HCT116 (cell line): ENCODE measurements around the gene CD33. TPM values are rescaled to one million over a fixed set of nuclear protein-coding genes. Genes with fewer than 3 reads are reported as not detected.

Experiments used
- ATAC-seq: fragments of 200-7000 bp; cut with Tn5 transposase; 2 replicates; pipeline ENCODE4 v1.9.1; 2020; ENCODE audit warnings: mild to moderate bottlenecking, moderate library complexity
- BruUV-seq: library from RNA; stranded (reverse); fragments of 400-500 nt; replicated peaks from 2 replicates; lab custom pipeline; 2021; lab: Mats Ljungman, UMichigan
- CTCF ChIA-PET: fragments of 300-600 bp; sonication (Branson Sonifier 250); formaldehyde crosslinking; loops from one replicate; lab custom pipeline; 2021; ENCODE audit warnings: antibody characterized with exemption; lab: Charles Lee
- POLR2A ChIA-PET: fragments of 300-600, 350-600 bp; sonication (Branson Sonifier 250); formaldehyde crosslinking; loops from one replicate; lab custom pipeline; 2021; ENCODE audit warnings: antibody characterized with exemption; lab: Charles Lee
- RAD21 ChIA-PET, 2 experiments: fragments of 300-600 bp; sonication (Branson Sonifier 250); formaldehyde crosslinking; loops; one replicate each; lab custom pipeline; 2023; ENCODE audit warnings: low total read pairs in 2 of 2; ENCODE audit not compliant: uncharacterized antibody in 2 of 2, unreplicated experiment in 2 of 2, low non-redundant PET in 1 of 2; lab: Charles Lee
- DNase-seq: peaks from one replicate; pipeline ENCODE4 v3.0.0-alpha.2; 2010; ENCODE audit warnings: low read depth, low spot score
- H2AFZ ChIP-seq: fragments of 200-600 bp; shearing (Covaris generic), sonication (generic); 2 replicates; pipeline ENCODE4 v1.6.1; 2017; ENCODE audit warnings: low read depth, mixed run types, mixed read lengths, antibody characterized with exemption, low read length; ENCODE audit not compliant: poor library complexity, severe bottlenecking
- H3K27ac ChIP-seq: 2 replicates; pipeline ENCODE4 v1.5.1; 2012; ENCODE audit warnings: low read depth, low read length
- H3K27me3 ChIP-seq: fragments of 200-600 bp; sonication (generic); 2 replicates; pipeline ENCODE4 v1.6.1; 2016; ENCODE audit warnings: mixed run types, low read length, mixed read lengths; ENCODE audit not compliant: insufficient read depth
- H3K36me3 ChIP-seq, 2 experiments: fragments of 200-500 bp in 1 of 2; fragments of 200-600 bp in 1 of 2; sonication (Bioruptor generic) in 1 of 2; sonication (generic) in 1 of 2; 2 replicates each; pipeline versions ENCODE4 v1.5.1 to v1.6.1; 2014 to 2016; ENCODE audit warnings: low read length in 2 of 2, inconsistent platforms in 1 of 2, mixed read lengths in 1 of 2, mixed run types in 1 of 2; ENCODE audit not compliant: insufficient read depth in 2 of 2, control insufficient read depth in 1 of 2
- H3K4me1 ChIP-seq, 2 experiments: fragments of 200-600 bp in 1 of 2; sonication (generic) in 1 of 2; 2 replicates each; pipeline versions ENCODE4 v1.5.1 to v1.6.1; 2012 to 2017; ENCODE audit warnings: low read length in 2 of 2, inconsistent platforms in 1 of 2, mild to moderate bottlenecking in 1 of 2, mixed read lengths in 1 of 2, mixed run types in 1 of 2, moderate library complexity in 1 of 2; ENCODE audit not compliant: insufficient read depth in 2 of 2, control insufficient read depth in 1 of 2
- H3K4me2 ChIP-seq: fragments of 200-600 bp; sonication (generic); 2 replicates; pipeline ENCODE4 v1.6.1; 2017; ENCODE audit warnings: mixed run types, low read length, mixed read lengths
- H3K4me3 ChIP-seq, 2 experiments: fragments of 200-600 bp in 1 of 2; sonication (generic) in 1 of 2; replicated peaks in 1 of 2; 2 replicates each; pipeline ENCODE4 v1.5.1; 2011 to 2016; ENCODE audit warnings: low read length in 2 of 2, control low read depth in 1 of 2, low read depth in 1 of 2, mild to moderate bottlenecking in 1 of 2, mixed read lengths in 1 of 2, mixed run types in 1 of 2
- H3K79me2 ChIP-seq: fragments of 200-600 bp; sonication (generic); 2 replicates; pipeline ENCODE4 v1.6.1; 2017; ENCODE audit warnings: mild to moderate bottlenecking, mixed run types, low read length, moderate library complexity, mixed read lengths; ENCODE audit not compliant: insufficient read depth
- H3K9ac ChIP-seq: fragments of 200-600 bp; sonication (generic); 2 replicates; pipeline ENCODE4 v1.6.1; 2016; ENCODE audit warnings: low read length, mixed read lengths
- H3K9me2 ChIP-seq: fragments of 200-600 bp; sonication (generic), shearing (Covaris generic); 2 replicates; pipeline ENCODE4 v1.6.1; 2017; ENCODE audit warnings: mixed run types, mild to moderate bottlenecking, moderate library complexity; ENCODE audit not compliant: insufficient read depth
- H3K9me3 ChIP-seq, 2 experiments: fragments of 200-500 bp in 1 of 2; fragments of 200-600 bp in 1 of 2; sonication (Bioruptor generic) in 1 of 2; sonication (generic) in 1 of 2; 2 replicates each; pipeline ENCODE4 v1.6.1; 2014 to 2017; ENCODE audit warnings: low read length in 2 of 2, mixed read lengths in 2 of 2, inconsistent platforms in 1 of 2, low read depth in 1 of 2, mild to moderate bottlenecking in 1 of 2, mixed run types in 1 of 2, moderate library complexity in 1 of 2; ENCODE audit not compliant: control insufficient read depth in 1 of 2, insufficient read depth in 1 of 2
- H4K20me1 ChIP-seq: fragments of 200-600 bp; sonication (generic), shearing (Covaris generic); 2 replicates; pipeline ENCODE4 v1.6.1; 2017; ENCODE audit warnings: mixed run types, mild to moderate bottlenecking, moderate library complexity; ENCODE audit not compliant: insufficient read depth
- ATF3 ChIP-seq: IDR thresholded peaks from 2 replicates; pipeline ENCODE4 v1.6.1; 2012
- CBX3 ChIP-seq: IDR thresholded peaks from 2 replicates; pipeline ENCODE4 v1.6.1; 2012; ENCODE audit warnings: low read depth
- CEBPB ChIP-seq: IDR thresholded peaks from 2 replicates; pipeline ENCODE4 v1.6.1; 2012; ENCODE audit warnings: low read depth
- CTCF ChIP-seq, 3 experiments: fragments of 200-600 bp in 1 of 3; sonication (generic) in 1 of 3; IDR thresholded peaks in 2 of 3; conservative IDR thresholded peaks in 1 of 3; 2 replicates each; pipeline ENCODE4 v1.5.1; 2012 to 2017; ENCODE audit warnings: low read depth in 2 of 3, low read length in 2 of 3, antibody characterized with exemption in 1 of 3, borderline replicate concordance in 1 of 3, control low read depth in 1 of 3, mild to moderate bottlenecking in 1 of 3, mixed read lengths in 1 of 3, mixed run types in 1 of 3, moderate library complexity in 1 of 3; ENCODE audit not compliant: insufficient read depth in 1 of 3
- EGR1 ChIP-seq: IDR thresholded peaks from 2 replicates; pipeline ENCODE4 v1.6.1; 2012; ENCODE audit warnings: low read depth
- ELF1 ChIP-seq: IDR thresholded peaks from 2 replicates; pipeline ENCODE4 v1.6.1; 2012; ENCODE audit warnings: low read depth, borderline replicate concordance
- EZH2 ChIP-seq: fragments of 200-600 bp; sonication (generic); IDR thresholded peaks from 2 replicates; pipeline ENCODE4 v1.6.1; 2017; ENCODE audit warnings: antibody characterized with exemption, mixed run types
- EZH2phosphoT487 ChIP-seq: fragments of 200-600 bp; IDR thresholded peaks from 2 replicates; pipeline ENCODE4 v1.6.1; 2018; ENCODE audit warnings: antibody characterized with exemption, borderline replicate concordance
- JUND ChIP-seq: IDR thresholded peaks from 2 replicates; pipeline ENCODE4 v1.6.1; 2012
- MAX ChIP-seq: IDR thresholded peaks from 2 replicates; pipeline ENCODE4 v1.6.1; 2012
- POLR2A ChIP-seq: IDR thresholded peaks from 2 replicates; pipeline ENCODE4 v1.7.0; 2011; ENCODE audit warnings: borderline replicate concordance; ENCODE audit not compliant: insufficient read depth, insufficient read length; ENCODE audit errors: extremely low read depth
- POLR2AphosphoS5 ChIP-seq: IDR thresholded peaks from 2 replicates; pipeline ENCODE4 v1.6.1; 2011; ENCODE audit warnings: mild to moderate bottlenecking, low read depth, low read length, moderate library complexity
- RAD21 ChIP-seq: IDR thresholded peaks from 2 replicates; pipeline ENCODE4 v1.6.1; 2012; ENCODE audit warnings: low read depth, mild to moderate bottlenecking
- REST ChIP-seq: IDR thresholded peaks from 2 replicates; pipeline ENCODE4 v1.6.1; 2012; ENCODE audit warnings: low read depth
- SIN3A ChIP-seq: IDR thresholded peaks from 2 replicates; pipeline ENCODE4 v1.6.1; 2012; ENCODE audit warnings: low read depth
- SP1 ChIP-seq: IDR thresholded peaks from 2 replicates; pipeline ENCODE4 v1.6.1; 2012; ENCODE audit warnings: low read depth
- SRF ChIP-seq: IDR thresholded peaks from 2 replicates; pipeline ENCODE4 v1.6.1; 2012; ENCODE audit warnings: low read depth
- ZBTB33 ChIP-seq: IDR thresholded peaks from 2 replicates; pipeline ENCODE4 v1.6.1; 2011; ENCODE audit warnings: mild to moderate bottlenecking, low read length, moderate library complexity; ENCODE audit not compliant: insufficient replicate concordance; ENCODE audit errors: extremely low read depth
- ZFX ChIP-seq: fragments of 450-650 bp; IDR thresholded peaks from 2 replicates; pipeline ENCODE4 v1.6.1; 2017
- ZNF274 ChIP-seq: fragments of 200-500 bp; sonication (Bioruptor generic); IDR thresholded peaks from 2 replicates; pipeline ENCODE4 v1.6.1; 2014; ENCODE audit warnings: mild to moderate bottlenecking, low read depth, low read length, inconsistent platforms
- intact Hi-C: fragments of 100-400 bp; cut with micrococcal nuclease; formaldehyde crosslinking; loops from 2 replicates; pipeline ENCODE4 v1.10.0; 2022
- total RNA-seq: library from RNA; stranded (reverse); gene quantifications from one replicate; pipeline ENCODE4 v1.2.1, GENCODE V29; 2021; ENCODE audit not compliant: unreplicated experiment

Gene CD33
- total RNA-seq, 1 experiment from 2014 or later, result 3.1 TPM

- CTCF ChIA-PET, result no interaction called here
- intact Hi-C loops, result no loop called here
Measured at GRCh38 chr19:51224163-51224641, 678 bp upstream of the CD33 start.

More at GRCh38 chr19:51224163-51224641, 678 bp upstream of the CD33 start:
- RAD21 ChIA-PET, result no interaction called here
- H4K20me1 ChIP-seq, result no peaks in the 10 kb centered on the region
- H2AFZ ChIP-seq, result no peak overlapping the region
- H3K9me2 ChIP-seq, result no peaks in the 10 kb centered on the region
- no peaks in the 10 kb centered on the region for H3K27me3 ChIP-seq
- DNase-seq (no peak), ATAC-seq (no peak)
- no peaks in the 10 kb centered on the region for H3K36me3 ChIP-seq
- no peaks in the 10 kb centered on the region for H3K79me2 ChIP-seq
- no peak overlapping the region for H3K4me3 ChIP-seq
- TF ChIP-seq CBX3 (no peak), ATF3 (no peak), RAD21 (no peak), POLR2AphosphoS5 (no peak), ELF1 (no peak), CEBPB (no peak), CTCF (IDR thresholded peaks at IDR 0.05 in 2 of 3, conservative IDR thresholded peaks at IDR 0.05 in 1 of 3; ENCODE audit: borderline replicate concordance in 1 of 3, insufficient read depth in 1 of 3, low read depth in 2 of 3, low read length in 2 of 3) (no peak), ZBTB33 (no peak), ZFX (no peak), SIN3A (no peak), JUND (no peak), EGR1 (no peak), EZH2phosphoT487 (no peak), ZNF274 (no peak), POLR2A (no peak), MAX (no peak), SP1 (no peak), EZH2 (no peak), REST (no peak), SRF (no peak)
- no peak overlapping the region for H3K4me2 ChIP-seq
- no peak overlapping the region for H3K9ac ChIP-seq
- no peak overlapping the region for H3K27ac ChIP-seq
- no peaks in the 10 kb centered on the region for H3K9me3 ChIP-seq
- POLR2A ChIA-PET, result no interaction called here
- H3K4me1 ChIP-seq, result no peaks in the 10 kb centered on the region
- no TSS peak for BruUV-seq
